K562 (cell line): ENCODE measurements around the gene CENPC. TPM values are rescaled to one million over a fixed set of nuclear protein-coding genes. Genes with fewer than 3 reads are reported as not detected.
A peak's percentile ranks its signal among the peaks of the same experiment; 100 is the strongest.

Experiments
- JUND ChIP-seq, 2 experiments: IDR thresholded peaks; 2 replicates in 1 of 2; 3 replicates in 1 of 2; pipeline ENCODE4 v1.6.1; 2011; ENCODE audit warnings: borderline replicate concordance in 2 of 2, low read depth in 2 of 2, low read length in 2 of 2, improper control_type of control experiment in 1 of 2, missing biosample characterization in 1 of 2, missing genetic modification characterization in 1 of 2, missing genetic modification reagents in 1 of 2
- KLF16 ChIP-seq: IDR thresholded peaks from 2 replicates; pipeline ENCODE4 v1.6.1; 2016; ENCODE audit warnings: antibody characterized with exemption
- MAX ChIP-seq: sonication (generic); formaldehyde crosslinking; IDR thresholded peaks from 2 replicates; pipeline ENCODE4 v1.9.0; 2022; ENCODE audit warnings: mild to moderate bottlenecking, missing genetic modification reagents
- MGA ChIP-seq: fragments of 450-650 bp; IDR thresholded peaks from 2 replicates; pipeline ENCODE4 v1.6.1; 2016; ENCODE audit warnings: mild to moderate bottlenecking, moderate library complexity
- ZBTB26 ChIP-seq: fragments of 450-650 bp; formaldehyde crosslinking; IDR thresholded peaks from 2 replicates; pipeline ENCODE4 v1.4.0; 2022; ENCODE audit warnings: missing genetic modification characterization
- ZMIZ1 ChIP-seq, 2 experiments: fragments of 150-350 bp in 1 of 2; IDR thresholded peaks; 2 replicates each; pipeline ENCODE4 v1.6.1; 2012 to 2016; ENCODE audit warnings: low read depth in 2 of 2, low read length in 2 of 2, mild to moderate bottlenecking in 1 of 2, moderate library complexity in 1 of 2
- ZSCAN32 ChIP-seq: fragments of 450-650 bp; formaldehyde crosslinking; IDR thresholded peaks from 2 replicates; pipeline ENCODE4 v1.4.0; 2020; ENCODE audit warnings: mild to moderate bottlenecking, moderate library complexity
- polyA plus RNA-seq, 8 experiments: library from polyadenylated mRNA; depleted of rRNA in 4 of 8; stranded (reverse) in 5 of 8; unstranded in 3 of 8; fragments of >200 nt; fragmentation: Nextera tagmentation in 2 of 8; fragmentation: Illumina TruSeq in 1 of 8; extraction: Ambion mirVana in 2 of 8; extraction: Trizol in 1 of 8; gene quantifications; 2 replicates each; pipeline versions ENCODE4 v1.2.1 to v1.2.3, GENCODE V29; 2011 to 2014; ENCODE audit warnings: inconsistent platforms in 1 of 8, missing spikeins in 1 of 8
- total RNA-seq, 7 experiments: library from RNA; depleted of rRNA in 6 of 7; stranded (reverse); fragments of >200 nt in 6 of 7; fragmentation: Illumina TruSeq in 2 of 7; extraction: Trizol in 2 of 7; gene quantifications; 2 replicates each; pipeline versions ENCODE4 v1.2.1 to v1.2.3, GENCODE V29; 2011 to 2021; ENCODE audit warnings: low replicate concordance in 1 of 7

The CENPC gene
- total and polyA plus RNA-seq, 9 of the 15 experiments (the other 6 are each of a cell fraction or from before 2014, with no cell fraction given): 18.1 to 48.5 (median 30.8) TPM

- TF ChIP-seq ZMIZ1 (IDR thresholded peaks at IDR 0.05; ENCODE audit: low read depth in 2 of 2, low read length in 2 of 2) (no peak; a peak in 1 of 4 replicates), MAX (peak; percentile 64), ZBTB26 (peak; percentile 15; the same call in 1 of the 2 replicates), ZSCAN32 (CRISPR knock-in tag) (no peak), KLF16 (peak; percentile 52; the same call in 1 of the 2 replicates), MGA (0 out of 2 replicates have a peak, but pooled peaks have one; percentile 7), JUND (IDR thresholded peaks at IDR 0.05; ENCODE audit: borderline replicate concordance, low read depth, low read length) (no peak), JUND (tag; IDR thresholded peaks at IDR 0.05; ENCODE audit: borderline replicate concordance, low read depth, low read length) (no peak; the same call in 2 of the 3 replicates)
Observed at GRCh38 chr4:67545199-67546003, at the start of gene CENPC (continued).
